HCT116 (cell line): ENCODE measurements around the gene TLR1.

ENCODE experiments used
- CEBPB ChIP-seq: IDR thresholded peaks from 2 replicates; pipeline ENCODE4 v1.6.1; 2012; ENCODE audit warnings: low read depth
- EZH2 ChIP-seq: fragments of 200-600 bp; sonication (generic); IDR thresholded peaks from 2 replicates; pipeline ENCODE4 v1.6.1; 2017; ENCODE audit warnings: antibody characterized with exemption, mixed run types
- EZH2phosphoT487 ChIP-seq: fragments of 200-600 bp; IDR thresholded peaks from 2 replicates; pipeline ENCODE4 v1.6.1; 2018; ENCODE audit warnings: antibody characterized with exemption, borderline replicate concordance
- JUND ChIP-seq: IDR thresholded peaks from 2 replicates; pipeline ENCODE4 v1.6.1; 2012
- POLR2A ChIP-seq: IDR thresholded peaks from 2 replicates; pipeline ENCODE4 v1.7.0; 2011; ENCODE audit warnings: borderline replicate concordance; ENCODE audit not compliant: insufficient read depth, insufficient read length; ENCODE audit errors: extremely low read depth
- POLR2AphosphoS5 ChIP-seq: IDR thresholded peaks from 2 replicates; pipeline ENCODE4 v1.6.1; 2011; ENCODE audit warnings: mild to moderate bottlenecking, low read depth, low read length, moderate library complexity
- RAD21 ChIP-seq: IDR thresholded peaks from 2 replicates; pipeline ENCODE4 v1.6.1; 2012; ENCODE audit warnings: low read depth, mild to moderate bottlenecking
- TCF7L2 ChIP-seq: IDR thresholded peaks from 2 replicates; pipeline ENCODE4 v1.7.0; 2011; ENCODE audit warnings: borderline replicate concordance, inconsistent platforms; ENCODE audit not compliant: insufficient read depth, insufficient read length; ENCODE audit errors: extremely low read depth
- YY1 ChIP-seq: IDR thresholded peaks from 2 replicates; pipeline ENCODE4 v1.6.1; 2011; ENCODE audit warnings: low read length, low read depth, moderate library complexity, mild to moderate bottlenecking; ENCODE audit not compliant: insufficient replicate concordance; ENCODE audit errors: extremely low read depth
- TF ChIP-seq, protein P1 (sequence below), 3 experiments: fragments of 200-600 bp in 1 of 3; sonication (generic) in 1 of 3; IDR thresholded peaks in 2 of 3; conservative IDR thresholded peaks in 1 of 3; 2 replicates each; pipeline ENCODE4 v1.5.1; 2012 to 2017; ENCODE audit warnings: low read depth in 2 of 3, low read length in 2 of 3, antibody characterized with exemption in 1 of 3, borderline replicate concordance in 1 of 3, control low read depth in 1 of 3, mild to moderate bottlenecking in 1 of 3, mixed read lengths in 1 of 3, mixed run types in 1 of 3, moderate library complexity in 1 of 3; ENCODE audit not compliant: insufficient read depth in 1 of 3
- TF ChIP-seq, protein P2 (sequence below): IDR thresholded peaks from 2 replicates; pipeline ENCODE4 v1.6.1; 2012
- TF ChIP-seq, protein P3 (sequence below): IDR thresholded peaks from 2 replicates; pipeline ENCODE4 v1.6.1; 2011; ENCODE audit warnings: mild to moderate bottlenecking, low read length, moderate library complexity; ENCODE audit not compliant: insufficient replicate concordance; ENCODE audit errors: extremely low read depth
- TF ChIP-seq, protein P4 (sequence below): IDR thresholded peaks from 2 replicates; pipeline ENCODE4 v1.6.1; 2012; ENCODE audit warnings: low read depth

DNA sequence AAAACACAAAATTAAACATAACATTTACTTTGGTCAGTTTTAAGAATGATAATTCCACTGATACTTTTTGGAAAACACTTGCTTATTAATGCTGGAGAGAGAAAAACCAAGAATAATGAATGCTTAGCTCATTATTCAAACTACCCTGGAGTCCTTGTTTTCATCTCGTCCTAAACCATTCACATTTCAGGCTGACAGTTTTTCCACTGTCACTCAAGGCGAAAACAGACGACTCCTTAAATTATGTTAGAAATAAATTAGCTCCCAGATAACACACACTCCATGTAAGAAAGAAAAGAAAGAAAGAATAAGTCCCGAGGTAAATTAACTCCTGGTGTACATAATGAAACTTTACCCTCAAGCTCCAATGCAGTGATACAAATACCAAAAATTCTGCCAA is 55.3 kb downstream of the TLR1 start:
- TF ChIP-seq, protein P1, sequence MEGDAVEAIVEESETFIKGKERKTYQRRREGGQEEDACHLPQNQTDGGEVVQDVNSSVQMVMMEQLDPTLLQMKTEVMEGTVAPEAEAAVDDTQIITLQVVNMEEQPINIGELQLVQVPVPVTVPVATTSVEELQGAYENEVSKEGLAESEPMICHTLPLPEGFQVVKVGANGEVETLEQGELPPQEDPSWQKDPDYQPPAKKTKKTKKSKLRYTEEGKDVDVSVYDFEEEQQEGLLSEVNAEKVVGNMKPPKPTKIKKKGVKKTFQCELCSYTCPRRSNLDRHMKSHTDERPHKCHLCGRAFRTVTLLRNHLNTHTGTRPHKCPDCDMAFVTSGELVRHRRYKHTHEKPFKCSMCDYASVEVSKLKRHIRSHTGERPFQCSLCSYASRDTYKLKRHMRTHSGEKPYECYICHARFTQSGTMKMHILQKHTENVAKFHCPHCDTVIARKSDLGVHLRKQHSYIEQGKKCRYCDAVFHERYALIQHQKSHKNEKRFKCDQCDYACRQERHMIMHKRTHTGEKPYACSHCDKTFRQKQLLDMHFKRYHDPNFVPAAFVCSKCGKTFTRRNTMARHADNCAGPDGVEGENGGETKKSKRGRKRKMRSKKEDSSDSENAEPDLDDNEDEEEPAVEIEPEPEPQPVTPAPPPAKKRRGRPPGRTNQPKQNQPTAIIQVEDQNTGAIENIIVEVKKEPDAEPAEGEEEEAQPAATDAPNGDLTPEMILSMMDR (IDR thresholded peaks at IDR 0.05 in 2 of 3, conservative IDR thresholded peaks at IDR 0.05 in 1 of 3; ENCODE audit: borderline replicate concordance in 1 of 3, insufficient read depth in 1 of 3, low read depth in 2 of 3, low read length in 2 of 3): no peak
- TF ChIP-seq POLR2A (no peak), POLR2AphosphoS5 (no peak), RAD21 (no peak), TCF7L2 (no peak), EZH2phosphoT487 (no peak), YY1 (no peak), JUND (no peak), CEBPB (no peak), EZH2 (no peak)
- TF ChIP-seq, protein P2, sequence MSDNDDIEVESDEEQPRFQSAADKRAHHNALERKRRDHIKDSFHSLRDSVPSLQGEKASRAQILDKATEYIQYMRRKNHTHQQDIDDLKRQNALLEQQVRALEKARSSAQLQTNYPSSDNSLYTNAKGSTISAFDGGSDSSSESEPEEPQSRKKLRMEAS: no peak
- TF ChIP-seq, protein P3, sequence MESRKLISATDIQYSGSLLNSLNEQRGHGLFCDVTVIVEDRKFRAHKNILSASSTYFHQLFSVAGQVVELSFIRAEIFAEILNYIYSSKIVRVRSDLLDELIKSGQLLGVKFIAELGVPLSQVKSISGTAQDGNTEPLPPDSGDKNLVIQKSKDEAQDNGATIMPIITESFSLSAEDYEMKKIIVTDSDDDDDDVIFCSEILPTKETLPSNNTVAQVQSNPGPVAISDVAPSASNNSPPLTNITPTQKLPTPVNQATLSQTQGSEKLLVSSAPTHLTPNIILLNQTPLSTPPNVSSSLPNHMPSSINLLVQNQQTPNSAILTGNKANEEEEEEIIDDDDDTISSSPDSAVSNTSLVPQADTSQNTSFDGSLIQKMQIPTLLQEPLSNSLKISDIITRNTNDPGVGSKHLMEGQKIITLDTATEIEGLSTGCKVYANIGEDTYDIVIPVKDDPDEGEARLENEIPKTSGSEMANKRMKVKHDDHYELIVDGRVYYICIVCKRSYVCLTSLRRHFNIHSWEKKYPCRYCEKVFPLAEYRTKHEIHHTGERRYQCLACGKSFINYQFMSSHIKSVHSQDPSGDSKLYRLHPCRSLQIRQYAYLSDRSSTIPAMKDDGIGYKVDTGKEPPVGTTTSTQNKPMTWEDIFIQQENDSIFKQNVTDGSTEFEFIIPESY: no peak
- TF ChIP-seq, protein P4, sequence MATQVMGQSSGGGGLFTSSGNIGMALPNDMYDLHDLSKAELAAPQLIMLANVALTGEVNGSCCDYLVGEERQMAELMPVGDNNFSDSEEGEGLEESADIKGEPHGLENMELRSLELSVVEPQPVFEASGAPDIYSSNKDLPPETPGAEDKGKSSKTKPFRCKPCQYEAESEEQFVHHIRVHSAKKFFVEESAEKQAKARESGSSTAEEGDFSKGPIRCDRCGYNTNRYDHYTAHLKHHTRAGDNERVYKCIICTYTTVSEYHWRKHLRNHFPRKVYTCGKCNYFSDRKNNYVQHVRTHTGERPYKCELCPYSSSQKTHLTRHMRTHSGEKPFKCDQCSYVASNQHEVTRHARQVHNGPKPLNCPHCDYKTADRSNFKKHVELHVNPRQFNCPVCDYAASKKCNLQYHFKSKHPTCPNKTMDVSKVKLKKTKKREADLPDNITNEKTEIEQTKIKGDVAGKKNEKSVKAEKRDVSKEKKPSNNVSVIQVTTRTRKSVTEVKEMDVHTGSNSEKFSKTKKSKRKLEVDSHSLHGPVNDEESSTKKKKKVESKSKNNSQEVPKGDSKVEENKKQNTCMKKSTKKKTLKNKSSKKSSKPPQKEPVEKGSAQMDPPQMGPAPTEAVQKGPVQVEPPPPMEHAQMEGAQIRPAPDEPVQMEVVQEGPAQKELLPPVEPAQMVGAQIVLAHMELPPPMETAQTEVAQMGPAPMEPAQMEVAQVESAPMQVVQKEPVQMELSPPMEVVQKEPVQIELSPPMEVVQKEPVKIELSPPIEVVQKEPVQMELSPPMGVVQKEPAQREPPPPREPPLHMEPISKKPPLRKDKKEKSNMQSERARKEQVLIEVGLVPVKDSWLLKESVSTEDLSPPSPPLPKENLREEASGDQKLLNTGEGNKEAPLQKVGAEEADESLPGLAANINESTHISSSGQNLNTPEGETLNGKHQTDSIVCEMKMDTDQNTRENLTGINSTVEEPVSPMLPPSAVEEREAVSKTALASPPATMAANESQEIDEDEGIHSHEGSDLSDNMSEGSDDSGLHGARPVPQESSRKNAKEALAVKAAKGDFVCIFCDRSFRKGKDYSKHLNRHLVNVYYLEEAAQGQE: no peak
